A673 (cell line): ENCODE results near the gene CHKA.

ENCODE experiments used
- CTCF ChIP-seq: fragments of 300-800, 200-600 bp; sonication (generic); conservative IDR thresholded peaks from 2 replicates; pipeline ENCODE4 v1.5.1; 2017; ENCODE audit warnings: low read depth, mild to moderate bottlenecking, antibody characterized with exemption, low read length, moderate library complexity, mixed read lengths
- EZH2 ChIP-seq: fragments of 200-600 bp; sonication (generic); IDR thresholded peaks from 2 replicates; pipeline ENCODE4 v1.6.1; 2017; ENCODE audit warnings: borderline replicate concordance, low read depth, mild to moderate bottlenecking, mixed read lengths, antibody characterized with exemption, low read length; ENCODE audit not compliant: poor library complexity, severe bottlenecking

GRCh38 chr11:68032997-68033707 is 88.0 kb downstream of the CHKA start:
- TF ChIP-seq CTCF, result no peak
- TF ChIP-seq EZH2, result no peak
